Epithelial cell of prostate (primary cell): ENCODE data around the gene RGS9.
A peak's percentile ranks its signal among the peaks of the same experiment; 100 is the strongest.
"Not testable (repeated sequence)": the region's sequence is repeated elsewhere in the genome, so short reads cannot be mapped to it uniquely, and the experiment has no call there.

Experiments used
- DNase-seq: peaks from one replicate; pipeline ENCODE4 v3.0.0-alpha.2; 2011; ENCODE audit warnings: low read depth, low spot score
- H3K27ac ChIP-seq: fragments of 450-650 bp; 2 replicates; pipeline ENCODE4 v1.5.1; 2017; ENCODE audit warnings: mild to moderate bottlenecking

The RGS9 gene

DNA sequence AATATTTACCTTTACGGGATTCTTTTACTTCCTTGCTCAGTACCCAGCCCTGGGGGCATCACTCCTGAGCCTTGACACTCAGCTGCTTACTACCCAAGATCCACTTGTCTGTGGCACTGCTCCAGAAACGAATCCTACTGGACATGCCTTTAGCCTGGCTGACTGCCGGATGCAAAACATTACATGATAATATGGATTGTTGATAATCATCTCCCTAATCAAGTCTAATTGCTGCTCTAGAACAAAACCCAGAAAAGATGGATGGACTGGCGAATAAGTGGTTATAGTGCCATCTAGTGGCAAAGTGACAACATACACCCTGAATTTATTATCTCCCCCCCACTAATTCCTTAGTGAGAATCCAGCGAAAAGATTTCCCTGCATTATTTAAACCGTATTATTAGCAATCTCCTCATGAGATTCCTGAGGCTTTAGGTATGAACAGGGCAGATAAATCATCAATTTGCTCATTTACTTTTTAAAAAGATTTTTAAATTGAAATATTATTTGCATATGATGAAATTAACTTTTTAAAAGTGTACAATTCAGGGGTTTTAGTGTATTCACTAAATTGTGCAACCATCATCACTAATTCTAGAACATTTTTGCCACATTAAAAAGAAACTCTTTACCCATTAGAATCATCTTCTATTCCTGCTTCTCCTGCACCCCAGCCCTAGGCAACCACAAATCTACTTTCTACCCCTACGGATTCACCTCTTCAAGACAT, 61.6 kb downstream of the RGS9 start:
- no peak overlapping the region for H3K27ac ChIP-seq
- DNase-seq, result no peak

DNA sequence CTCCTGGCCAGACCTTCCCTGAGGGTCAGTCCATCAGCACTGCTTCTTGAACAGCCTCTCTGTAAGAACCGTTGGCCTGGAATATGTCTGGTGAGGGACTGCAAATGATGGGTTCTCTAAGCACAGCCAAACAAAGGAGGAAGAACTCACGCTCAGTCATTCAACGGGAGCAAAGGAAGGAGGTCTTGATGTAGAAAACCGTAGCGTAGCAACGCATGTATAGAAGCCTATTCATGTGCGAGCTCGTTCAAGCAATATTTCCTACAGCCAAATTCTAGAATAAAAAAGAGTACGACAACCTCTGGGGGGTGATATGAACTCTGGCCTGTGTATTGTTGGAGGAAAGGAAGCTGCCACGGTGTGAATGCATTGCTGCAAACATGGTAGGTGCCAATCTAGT, 64.2 kb downstream of the RGS9 start:
- H3K27ac ChIP-seq, result no peak overlapping the region
- no peak for DNase-seq

DNA sequence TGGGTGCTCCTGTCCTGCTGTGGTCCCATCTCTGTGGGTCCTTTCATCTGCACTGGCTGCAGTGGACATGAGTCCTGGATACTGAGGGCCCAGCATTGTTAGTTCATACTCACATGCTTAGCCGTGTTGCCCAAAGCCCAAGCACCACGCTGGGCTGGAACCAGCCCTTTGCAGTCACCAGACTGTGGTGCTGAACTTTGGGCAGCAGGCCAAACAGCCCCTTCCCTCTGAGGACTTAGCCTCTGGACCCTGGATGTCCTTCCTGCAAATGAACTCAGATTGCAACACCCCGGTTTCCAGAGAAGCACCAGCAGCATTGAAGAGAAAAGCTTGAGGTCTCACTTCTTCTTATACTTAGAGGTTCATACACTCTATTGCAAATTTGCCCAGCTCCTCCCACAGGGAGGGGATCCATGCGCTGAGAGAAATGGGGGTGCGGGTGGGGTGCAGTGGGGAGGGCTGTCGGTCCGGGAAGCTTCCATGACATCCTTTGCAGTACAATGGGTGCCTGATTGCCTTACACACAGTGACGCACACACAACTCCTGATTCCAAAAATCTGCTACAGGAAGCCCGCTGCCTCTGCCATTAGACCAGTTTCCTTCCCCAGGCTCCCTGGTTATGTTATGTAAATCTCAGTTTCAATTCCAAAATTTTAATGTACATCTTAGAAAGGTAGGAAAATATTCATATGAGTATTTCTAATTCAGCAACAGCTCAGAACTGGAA, 65.8 kb downstream of the RGS9 start:
- no peak for DNase-seq
- H3K27ac ChIP-seq, result no peak overlapping the region

DNA sequence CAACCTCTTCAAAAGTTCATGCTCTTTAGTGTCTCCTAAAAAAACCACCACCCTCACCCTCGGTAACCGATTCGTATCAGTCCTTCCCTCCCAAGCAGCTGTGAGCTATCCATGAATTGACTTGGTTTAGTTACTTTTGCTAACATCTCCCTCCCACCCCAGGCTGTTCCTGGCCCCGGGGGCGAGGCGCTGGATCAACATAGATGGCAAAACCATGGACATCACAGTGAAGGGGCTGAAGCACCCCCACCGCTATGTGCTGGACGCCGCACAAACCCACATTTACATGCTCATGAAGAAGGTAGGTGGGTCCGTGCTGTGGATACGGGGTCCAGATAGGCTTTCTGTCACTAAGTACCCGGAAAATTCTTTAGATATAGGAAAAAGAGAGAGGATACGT, 66.8 kb downstream of the RGS9 start:
- no peak overlapping the region for H3K27ac ChIP-seq
- DNase-seq, result no peak

DNA sequence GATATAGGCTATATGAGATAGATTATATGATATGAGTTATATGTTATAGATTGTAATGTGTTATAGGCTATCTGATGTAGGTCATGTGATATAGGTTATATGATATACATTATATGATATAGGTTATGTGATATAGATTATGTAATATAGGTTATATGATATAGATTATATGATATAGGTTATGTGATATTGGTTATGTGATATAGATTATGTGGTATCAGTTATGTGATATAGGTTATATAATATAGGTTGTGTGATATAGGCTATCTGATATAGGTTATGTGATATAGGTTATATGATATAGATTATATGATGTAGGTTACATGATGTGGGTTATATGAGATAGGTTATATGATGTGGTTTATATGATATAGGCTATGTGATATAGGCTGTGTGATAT, 68.5 kb downstream of the RGS9 start:
- DNase-seq, result no peak
- H3K27ac ChIP-seq, result no peak overlapping the region

DNA sequence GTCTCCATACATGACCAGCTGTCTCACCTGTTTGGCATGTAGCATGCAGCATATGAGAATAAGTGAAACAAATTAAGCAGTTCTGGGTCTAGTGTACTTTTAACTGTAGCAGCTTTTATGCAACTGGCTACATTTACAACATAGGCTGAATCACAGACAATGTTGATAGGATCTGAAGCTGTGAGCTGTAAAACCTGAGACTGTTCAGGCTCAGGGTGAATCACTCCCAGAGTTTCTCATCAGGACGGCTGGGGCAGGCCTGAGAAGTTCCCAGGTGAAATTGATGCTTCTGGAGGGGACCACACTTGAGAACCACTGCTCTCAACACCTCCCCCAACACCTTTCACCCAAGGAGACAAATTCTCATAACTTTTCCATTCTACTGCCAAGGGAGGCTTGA, 70.3 kb downstream of the RGS9 start:
- not testable (repeated sequence) for H3K27ac ChIP-seq
- peak; percentile 60 for DNase-seq

DNA sequence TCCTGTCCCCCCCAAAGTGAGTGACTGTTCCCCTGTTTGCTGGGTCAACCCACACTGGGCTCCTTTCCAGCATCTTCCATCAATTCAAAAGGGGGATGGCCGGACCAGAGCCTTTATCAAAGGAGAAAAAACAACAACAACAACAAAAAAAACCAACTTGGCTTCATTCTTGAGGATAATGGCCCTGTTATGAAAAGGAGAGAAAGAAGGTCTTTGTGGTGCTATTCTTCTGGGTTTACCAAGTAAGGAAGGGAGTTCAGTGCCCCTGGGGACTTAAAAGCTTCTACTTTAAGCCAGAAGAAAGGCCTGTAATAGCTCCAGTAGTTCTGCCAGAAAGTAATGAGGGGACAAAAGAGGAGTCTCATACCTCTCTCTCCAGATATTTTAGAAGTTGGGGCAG, 71.5 kb downstream of the RGS9 start:
- DNase-seq, result no peak
- H3K27ac ChIP-seq, result no peak overlapping the region

DNA sequence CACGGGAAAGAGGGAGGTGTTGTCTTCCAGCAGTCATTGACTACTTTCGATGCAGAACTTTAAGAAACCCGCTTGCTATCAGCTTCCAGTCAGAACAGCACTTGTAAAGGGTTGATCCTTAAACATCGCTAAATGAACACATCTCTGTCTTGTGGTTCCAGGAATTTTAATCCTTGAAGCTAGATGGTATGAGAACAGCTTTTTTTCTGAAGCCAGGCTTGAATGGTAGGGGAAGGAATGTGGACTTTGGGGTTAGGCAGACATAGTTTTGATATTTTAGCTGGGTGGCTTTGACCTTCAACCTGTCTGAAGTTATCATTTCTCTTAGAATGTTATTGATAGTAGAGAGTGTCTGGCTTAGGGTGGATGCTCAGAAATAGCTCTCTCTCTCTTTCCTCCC, 81.1 kb downstream of the RGS9 start:
- H3K27ac ChIP-seq, result no peak overlapping the region
- no peak for DNase-seq

DNA sequence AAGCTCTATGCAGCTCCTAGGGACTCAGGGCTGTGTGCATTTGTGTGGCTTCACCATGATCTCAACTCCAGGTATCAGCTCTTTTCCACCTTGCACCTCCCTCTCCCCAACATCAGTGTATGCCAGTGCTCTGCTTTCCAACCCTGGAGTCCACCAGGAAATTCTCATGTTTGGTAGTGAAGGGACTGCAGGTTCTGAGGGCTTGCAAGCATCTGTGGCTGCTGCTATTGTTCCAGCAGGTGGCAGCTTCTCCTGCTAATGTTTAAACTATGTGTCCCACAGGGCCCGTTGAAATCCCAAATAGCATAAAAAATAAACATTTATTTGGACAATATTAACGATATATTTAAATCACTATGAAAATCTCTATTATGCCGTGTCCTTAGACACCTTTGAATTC, 82.0 kb downstream of the RGS9 start:
- no peak for DNase-seq
- H3K27ac ChIP-seq, result no peak overlapping the region

DNA sequence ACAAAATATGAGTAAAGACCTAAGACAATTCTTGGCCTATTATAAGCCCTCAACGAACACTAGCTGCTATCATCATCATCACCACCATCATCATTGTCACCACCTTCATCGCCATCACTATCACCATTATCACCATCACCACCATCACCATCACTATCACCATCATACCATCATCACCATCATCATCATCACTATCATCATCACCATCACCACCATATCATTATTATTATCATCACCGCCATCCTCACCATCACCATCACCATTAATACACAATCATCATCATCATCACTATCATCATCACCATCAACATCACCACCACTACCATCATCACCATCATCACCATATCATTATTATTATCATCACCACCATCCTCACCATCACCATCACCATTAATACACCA, 82.5 kb downstream of the RGS9 start:
- DNase-seq, result no peak
- no peak overlapping the region for H3K27ac ChIP-seq

DNA sequence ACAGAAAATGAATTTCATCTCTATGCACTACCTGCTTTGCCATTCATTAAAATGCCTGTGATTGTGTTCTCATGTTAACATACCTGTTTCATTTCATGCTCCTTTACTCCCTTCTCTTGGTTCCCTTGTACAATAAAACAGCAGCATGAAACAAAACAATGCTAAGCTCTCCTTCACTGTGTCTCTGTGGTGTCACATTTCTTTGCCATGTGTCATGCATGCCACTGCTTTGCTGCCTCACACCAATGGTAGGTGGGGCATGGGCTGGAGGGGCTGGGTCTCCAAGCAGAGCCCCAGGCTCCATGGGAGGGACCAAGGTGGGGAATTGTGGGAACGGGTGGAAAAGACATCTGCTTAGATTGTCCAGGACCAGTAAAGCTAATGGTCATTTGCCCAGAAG, 83.6 kb downstream of the RGS9 start:
- DNase-seq, result no peak
- H3K27ac ChIP-seq, result no peak overlapping the region

DNA sequence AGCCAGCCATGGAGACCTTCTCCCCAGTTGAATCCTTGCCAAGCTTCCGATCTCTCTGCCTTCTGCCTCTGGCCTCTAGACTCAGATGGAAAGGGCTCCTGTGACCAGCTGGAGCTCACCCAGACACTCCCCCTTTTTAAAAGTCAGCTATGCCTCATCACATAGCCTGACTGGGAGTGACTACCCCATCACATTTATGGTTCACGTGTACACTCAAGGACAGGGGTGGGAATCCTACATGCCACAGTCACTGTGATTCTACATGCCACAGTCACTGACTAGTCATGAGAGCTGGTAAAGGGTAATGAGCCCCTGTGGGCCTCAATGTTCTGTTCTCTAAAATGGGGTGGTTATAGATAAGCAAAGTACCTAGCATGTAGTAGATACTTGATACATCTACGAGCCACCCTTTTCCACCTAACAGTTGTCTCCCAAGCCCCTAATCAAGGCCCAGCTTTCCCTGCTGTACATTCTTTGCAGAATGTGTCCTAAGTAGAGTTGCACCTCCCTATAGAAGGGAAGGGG, 85.1 kb downstream of the RGS9 start:
- no peak for DNase-seq
- H3K27ac ChIP-seq, result no peak overlapping the region

DNA sequence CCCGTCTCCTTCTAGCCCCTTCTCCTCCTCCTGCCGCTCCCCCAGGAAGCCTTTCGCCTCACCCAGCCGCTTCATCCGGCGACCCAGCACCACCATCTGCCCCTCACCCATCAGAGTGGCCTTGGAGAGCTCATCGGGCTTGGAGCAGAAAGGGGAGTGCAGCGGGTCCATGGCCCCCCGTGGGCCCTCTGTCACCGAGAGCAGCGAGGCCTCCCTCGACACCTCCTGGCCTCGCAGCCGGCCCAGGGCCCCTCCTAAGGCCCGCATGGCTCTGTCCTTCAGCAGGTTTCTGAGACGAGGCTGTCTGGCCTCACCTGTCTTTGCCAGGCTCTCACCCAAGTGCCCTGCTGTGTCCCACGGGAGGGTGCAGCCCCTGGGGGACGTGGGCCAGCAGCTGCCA, 87.9 kb downstream of the RGS9 start:
- DNase-seq, result no peak
- no peak overlapping the region for H3K27ac ChIP-seq

DNA sequence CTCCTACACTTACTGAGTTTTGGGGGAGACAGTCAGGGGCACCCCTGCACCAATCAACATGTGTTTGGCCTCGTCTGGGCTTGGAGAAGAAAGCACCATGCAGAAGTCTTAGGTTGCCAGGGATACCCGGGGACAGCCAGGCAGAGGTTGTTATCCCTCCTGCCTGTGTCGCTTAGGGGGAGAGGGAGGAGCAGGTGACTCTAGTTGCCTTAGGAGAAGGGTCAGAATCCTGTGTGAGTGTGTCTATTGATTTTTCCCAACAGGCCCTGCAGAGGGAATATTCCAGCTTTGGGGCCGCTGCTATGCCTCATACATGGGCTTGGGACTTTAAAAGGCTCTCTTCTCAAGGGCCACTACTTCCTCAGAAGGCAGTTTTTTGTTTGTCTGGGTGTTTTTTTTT, 89.1 kb downstream of the RGS9 start:
- H3K27ac ChIP-seq, result no peak overlapping the region
- DNase-seq, result no peak

DNA sequence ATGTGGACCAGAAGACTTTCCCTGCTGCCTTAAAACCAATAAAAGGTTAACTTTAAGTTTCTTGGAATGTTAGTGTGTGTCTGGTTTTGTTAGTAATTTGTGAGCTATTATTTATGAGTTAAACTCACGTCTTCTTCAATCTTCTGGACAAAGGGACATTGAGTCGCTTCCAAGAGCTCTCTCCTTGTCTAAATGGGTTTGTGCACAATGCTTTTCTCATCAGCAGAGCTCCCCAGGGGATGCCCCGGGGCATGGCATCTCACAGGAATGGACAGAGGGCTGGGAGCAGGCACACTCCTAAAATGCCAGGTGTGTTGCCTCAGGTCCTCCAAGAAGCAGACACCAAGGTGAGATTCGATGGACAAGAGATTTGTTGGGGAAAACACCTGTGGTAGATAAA, 90.5 kb downstream of the RGS9 start:
- no peak overlapping the region for H3K27ac ChIP-seq
- no peak for DNase-seq

DNA sequence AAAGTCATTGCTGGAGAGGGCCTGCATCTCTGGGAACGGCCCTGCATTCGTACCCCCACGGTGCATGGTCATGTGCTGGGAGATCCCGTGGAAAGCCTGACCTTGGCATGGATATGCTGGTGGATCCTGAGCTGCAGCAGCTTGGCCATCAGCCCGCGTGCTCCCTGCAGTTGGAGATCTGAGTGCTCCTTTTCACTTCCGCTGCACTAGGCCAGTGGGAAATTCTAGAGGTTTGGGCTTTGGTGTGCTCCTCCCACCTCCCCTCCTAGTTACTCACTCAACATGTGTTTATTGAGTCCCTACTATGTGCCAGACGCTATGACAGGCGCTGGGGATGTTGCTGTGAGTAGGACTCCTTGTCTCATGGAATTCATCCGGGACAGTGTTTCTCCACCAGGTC, 91.1 kb downstream of the RGS9 start:
- H3K27ac ChIP-seq, result no peak overlapping the region
- no peak for DNase-seq

DNA sequence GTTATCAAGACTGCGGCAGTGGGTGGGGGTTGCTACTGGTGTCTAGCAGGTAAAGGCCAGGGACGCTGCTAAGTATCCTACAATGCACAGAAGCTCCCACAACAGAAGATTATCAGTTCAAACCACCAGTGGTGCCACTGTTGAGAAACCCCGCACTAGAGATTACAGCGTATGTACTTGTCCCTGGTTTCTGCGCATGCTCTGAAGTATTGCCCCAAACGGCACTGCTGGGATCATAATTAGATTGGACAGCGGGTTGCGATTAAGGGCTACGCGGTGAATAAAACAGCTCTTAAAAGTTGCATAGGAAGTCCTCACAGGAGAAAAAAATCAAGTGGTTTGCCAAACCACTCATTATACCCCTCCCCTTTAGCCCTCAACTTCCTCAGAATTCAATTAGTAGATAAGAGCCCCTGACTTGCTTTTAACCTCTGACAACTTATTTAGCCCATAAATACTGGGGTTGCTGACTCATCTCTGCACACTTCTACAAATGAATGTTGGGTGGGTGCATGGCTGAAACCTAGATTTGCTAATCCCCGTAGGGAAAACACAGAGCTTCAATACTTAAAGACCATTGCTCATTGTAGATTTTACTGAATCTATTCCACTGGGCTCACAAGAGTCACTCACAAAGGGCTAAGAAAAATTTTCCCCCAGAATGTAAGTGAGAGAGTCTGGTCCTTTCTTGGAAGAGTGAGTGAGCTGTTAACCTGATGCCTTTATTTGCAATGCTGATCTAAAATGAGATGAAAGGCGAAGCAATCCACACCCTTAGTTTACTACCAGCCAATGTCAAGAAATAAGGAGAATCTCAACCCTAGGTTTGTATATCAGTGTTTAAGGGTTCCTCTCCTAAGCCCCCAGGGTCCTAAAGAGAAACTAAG, 91.8 kb downstream of the RGS9 start:
- H3K27ac ChIP-seq, result no peak overlapping the region
- DNase-seq, result no peak

DNA sequence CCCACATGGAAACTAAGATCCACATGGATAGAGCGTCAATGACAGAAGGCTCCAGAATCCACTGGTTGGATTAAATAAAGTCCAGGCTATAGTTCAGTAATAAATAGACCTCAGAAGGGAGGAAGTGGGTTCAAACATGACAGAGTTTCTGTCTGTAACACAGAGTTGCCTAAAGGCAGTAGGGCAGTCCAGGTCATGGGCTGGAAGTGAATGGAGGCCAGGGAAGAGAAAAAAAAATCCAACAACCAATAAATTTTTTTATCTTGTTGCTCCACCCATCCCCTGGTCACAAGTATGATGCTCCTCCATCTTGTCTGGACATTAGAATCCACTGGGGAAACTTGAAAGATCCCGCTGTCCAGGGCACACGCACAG, 92.4 kb downstream of the RGS9 start:
- no peak for DNase-seq
- H3K27ac ChIP-seq, result no peak overlapping the region

DNA sequence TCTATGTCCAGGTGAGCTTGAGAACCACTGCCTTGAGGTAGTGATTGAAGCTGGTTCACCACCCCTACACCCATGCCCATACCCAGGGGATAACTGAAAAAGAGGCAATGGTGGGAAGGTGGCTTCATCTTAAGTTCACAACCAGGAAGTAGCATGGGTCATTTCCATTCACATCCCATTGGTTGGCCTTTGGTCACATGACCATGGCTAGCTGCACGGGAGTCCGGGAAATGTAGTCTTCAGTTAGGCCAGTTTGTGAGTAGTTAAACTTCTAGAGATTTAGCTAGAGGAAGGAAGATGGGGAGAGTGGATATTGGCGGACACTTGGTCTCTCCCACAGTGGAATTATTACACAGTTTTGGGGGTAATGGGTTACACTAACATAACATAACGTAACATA, 92.9 kb downstream of the RGS9 start:
- H3K27ac ChIP-seq, result no peak overlapping the region
- DNase-seq, result no peak

DNA sequence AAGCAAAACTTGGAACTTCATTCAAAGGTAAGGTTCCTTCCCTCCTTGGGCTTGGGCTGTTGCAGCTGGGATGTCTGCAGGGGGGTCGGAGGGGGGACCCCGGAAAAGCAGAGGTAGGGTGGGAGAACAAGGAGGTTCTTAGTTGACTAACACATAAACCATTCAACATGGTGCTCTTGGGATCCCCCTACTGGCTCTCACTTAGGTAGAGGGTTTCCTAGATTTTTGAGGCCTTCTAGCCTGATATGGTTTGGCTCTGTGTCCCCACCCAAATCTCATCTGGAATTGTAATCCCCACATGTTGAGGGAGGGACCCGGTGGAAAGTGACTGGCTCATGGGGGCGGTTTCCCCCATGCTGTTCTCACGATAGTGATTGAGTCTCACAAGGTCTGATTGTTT, 93.9 kb downstream of the RGS9 start:
- no peak overlapping the region for H3K27ac ChIP-seq
- no peak for DNase-seq
